Activated CD4-positive, CD25-positive, alpha-beta regulatory T cell treated with anti-CD3 and anti-CD28 coated beads, Interleukin-2, amount 50 U/mL, for 72 hours (primary cell): ENCODE data around the gene CCNG2.
"Not testable (repeated sequence)": the region's sequence is repeated elsewhere in the genome, so short reads cannot be mapped to it uniquely, and the experiment has no call there.

Experiments
- DNase-seq: peaks from one replicate; pipeline ENCODE4 v3.0.0; 2021

Gene CCNG2, protein sequence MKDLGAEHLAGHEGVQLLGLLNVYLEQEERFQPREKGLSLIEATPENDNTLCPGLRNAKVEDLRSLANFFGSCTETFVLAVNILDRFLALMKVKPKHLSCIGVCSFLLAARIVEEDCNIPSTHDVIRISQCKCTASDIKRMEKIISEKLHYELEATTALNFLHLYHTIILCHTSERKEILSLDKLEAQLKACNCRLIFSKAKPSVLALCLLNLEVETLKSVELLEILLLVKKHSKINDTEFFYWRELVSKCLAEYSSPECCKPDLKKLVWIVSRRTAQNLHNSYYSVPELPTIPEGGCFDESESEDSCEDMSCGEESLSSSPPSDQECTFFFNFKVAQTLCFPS

GRCh38 chr4:77156912-77157858 lies at the start of gene CCNG2:
Gene CCNG2, plus strand, starts transcription at chr4:77157207. Its CDS starts 1,326 bp downstream, at chr4:77158533.
- peak; percentile 82 for DNase-seq

DNA sequence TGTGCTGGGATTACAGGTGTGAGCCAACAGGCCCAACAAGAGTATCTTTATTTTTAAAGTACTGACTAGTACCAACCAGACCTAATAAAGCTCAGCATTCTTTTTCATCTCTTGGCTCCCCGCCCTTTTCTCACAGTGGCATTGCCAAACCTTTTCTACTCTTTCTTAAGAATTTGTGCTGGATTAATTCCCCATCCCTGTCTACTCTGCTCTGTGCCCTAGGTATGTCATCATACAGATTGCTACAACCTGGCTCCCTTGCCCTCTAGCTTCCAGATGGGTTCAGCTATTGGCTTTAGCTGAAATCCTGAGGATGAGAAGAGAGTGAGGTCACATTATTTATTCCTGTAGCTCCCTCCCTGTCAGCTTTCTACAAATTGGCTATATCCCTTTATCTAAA lies 46.3 kb upstream of the CCNG2 start:
- DNase-seq = no peak

- DNase-seq = no peak
Measured at GRCh38 chr4:77113069-77113468, 43.9 kb upstream of the CCNG2 start.

DNA sequence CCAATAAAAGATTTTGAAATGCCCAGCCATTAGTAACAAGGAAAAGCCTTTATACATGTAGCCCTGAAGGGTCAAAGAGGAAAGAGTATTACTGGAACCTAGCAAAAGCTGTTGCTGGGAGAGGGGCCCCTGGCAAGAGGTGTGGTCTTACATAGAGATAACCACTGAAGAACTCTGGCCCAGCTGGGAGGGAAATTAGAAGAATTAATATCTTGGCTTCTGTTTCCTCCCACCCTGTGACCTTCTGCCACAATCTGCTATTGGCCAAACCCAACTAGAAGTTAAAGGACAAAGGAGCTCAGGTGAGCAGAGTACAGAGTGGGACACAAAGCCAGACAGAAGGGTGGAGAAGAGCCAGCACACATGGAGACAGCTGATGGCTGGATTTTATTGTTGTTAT lies 39.3 kb upstream of the CCNG2 start:
- DNase-seq = no peak

GRCh38 chr4:77120886-77121508 lies 36.0 kb upstream of the CCNG2 start:
- no peak for DNase-seq

DNA sequence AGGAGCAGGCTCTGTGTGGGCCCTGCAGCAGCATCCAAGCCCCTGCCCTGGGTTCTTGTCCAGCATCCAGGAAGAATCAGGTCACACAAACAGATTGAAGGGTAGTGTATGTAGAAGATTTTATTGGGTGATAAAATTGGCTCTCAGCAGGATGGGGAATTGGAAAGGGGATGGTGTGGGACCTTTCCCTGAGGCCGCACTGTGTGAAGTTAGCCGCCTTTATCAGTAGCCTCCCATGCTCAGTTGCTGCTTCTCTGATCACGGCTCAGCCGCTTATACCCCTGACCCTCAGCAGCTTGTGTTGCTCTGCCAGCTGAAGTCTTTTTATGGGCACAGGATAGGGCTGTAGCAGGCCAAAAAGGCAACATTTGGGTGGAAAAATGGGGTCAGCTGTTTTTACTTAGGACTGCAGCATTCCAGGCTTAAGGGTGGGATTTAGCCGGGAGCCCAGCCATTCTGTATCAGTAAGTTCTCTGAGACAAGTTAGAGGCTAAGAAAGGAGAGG lies 35.2 kb upstream of the CCNG2 start:
- DNase-seq = no peak

GRCh38 chr4:77122656-77123055 lies 34.4 kb upstream of the CCNG2 start:
- no peak for DNase-seq

- no peak for DNase-seq
Measured at GRCh38 chr4:77123411-77123810, 33.6 kb upstream of the CCNG2 start.

DNA sequence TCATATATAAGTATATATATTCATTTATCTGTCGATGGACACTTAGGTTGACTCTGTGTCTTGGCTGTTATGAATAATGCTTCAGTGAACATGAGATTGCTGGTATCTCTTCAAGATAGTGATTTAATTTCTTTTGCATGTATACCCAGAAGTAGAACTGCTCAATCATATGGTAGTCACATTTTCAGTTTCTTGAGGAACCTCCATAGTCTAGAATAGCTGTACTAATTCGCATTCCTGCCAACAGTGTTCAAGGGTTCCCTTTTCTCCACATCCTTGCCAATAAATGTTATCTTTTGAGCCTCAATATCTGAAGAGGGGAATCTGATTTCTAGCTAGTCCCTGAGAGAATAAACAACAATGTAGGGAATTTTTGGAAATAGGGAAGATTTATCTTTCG lies 32.4 kb upstream of the CCNG2 start:
- DNase-seq = no peak

GRCh38 chr4:77125961-77126360 lies 31.0 kb upstream of the CCNG2 start:
- DNase-seq = no peak

DNA sequence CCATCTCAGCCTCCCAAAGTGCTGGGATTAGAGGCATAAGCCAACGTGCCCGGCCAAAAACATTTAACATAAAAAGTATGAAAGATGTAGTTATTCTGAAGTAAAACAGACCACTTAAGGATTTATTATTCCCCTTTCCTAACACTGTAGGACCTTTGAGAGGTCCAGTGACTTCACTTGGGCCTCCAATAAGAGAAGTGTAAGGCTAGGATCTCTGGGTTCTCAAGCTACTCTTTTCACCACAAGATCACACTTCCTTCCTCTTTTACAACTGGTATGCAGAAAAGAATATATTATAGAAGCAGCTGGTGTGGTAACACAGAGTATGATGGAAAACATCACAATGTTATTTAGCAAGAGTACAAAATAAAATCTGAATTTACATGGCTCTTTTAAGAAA lies 30.2 kb upstream of the CCNG2 start:
- no peak for DNase-seq

- DNase-seq = no peak
Measured at GRCh38 chr4:77127215-77127614, 29.8 kb upstream of the CCNG2 start.

DNA sequence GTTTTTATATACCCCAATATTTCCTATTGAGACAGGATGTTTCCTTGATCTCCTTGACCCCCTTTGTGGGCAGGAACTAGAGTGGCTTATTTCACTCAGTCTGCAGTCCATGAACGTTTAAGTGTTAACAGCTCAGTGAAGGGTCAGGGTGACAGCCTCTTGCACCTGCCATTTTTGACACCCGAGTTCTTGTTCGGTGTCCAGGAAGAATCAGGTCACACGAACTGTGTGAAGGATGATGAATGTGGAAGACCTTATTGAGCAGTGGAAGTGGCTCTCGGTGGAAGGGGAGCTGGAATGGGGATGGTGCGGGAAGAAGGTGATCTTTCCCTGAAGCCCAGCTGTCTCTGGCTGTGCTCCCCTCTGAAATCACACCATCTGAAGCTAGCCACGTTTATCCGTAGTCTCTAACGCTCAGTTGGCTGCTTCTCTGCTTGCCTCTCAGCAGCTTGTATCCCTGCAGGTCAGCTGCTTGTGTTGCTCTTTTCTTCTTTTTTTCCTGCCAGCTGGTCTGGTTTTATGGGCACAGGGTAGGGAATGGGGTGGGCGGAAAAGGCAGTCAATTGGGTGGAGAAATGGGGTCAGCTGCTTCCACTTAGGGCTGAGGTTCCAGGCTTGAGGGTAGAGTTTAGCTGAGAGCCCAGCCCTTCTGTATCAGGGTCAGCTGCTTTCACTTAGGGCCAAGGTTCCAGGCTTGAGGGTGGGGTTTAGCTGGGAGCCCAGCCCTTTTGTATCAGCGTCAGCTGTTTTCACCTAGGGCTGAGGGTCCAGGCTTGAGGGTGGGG lies 29.0 kb upstream of the CCNG2 start:
- no peak for DNase-seq

DNA sequence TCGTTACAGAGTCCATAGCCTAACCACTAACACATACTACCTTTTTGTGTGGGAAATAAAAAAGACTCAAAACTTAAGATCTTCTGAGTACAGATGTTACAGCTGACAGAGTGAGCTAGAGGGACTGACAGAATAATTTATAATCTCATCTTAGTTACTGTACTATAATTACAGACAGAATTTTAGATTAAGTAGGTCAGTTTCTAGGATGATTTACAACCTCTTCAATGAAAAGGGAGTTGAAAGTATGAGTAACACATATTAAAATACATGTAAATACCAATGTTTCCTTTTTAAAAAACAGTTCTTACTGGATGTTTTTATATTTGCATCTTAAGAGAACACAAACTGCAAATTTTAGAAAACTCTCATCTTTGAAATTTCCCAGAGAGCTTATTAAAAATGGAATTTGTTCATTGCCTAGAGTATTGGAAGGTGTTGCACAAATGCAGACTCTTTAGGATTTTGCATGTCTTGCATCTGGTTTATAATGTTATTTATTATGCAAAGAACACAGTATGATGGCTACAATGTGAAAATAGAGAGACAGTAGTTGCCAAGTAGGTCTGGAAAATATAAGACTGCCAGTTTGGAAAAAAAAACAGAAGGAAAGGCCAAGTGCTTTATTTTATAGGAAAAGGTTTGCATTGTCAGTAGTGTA lies 24.2 kb upstream of the CCNG2 start:
- DNase-seq = no peak

- not testable (repeated sequence) for DNase-seq
Measured at GRCh38 chr4:77137448-77137847, 19.6 kb upstream of the CCNG2 start.

DNA sequence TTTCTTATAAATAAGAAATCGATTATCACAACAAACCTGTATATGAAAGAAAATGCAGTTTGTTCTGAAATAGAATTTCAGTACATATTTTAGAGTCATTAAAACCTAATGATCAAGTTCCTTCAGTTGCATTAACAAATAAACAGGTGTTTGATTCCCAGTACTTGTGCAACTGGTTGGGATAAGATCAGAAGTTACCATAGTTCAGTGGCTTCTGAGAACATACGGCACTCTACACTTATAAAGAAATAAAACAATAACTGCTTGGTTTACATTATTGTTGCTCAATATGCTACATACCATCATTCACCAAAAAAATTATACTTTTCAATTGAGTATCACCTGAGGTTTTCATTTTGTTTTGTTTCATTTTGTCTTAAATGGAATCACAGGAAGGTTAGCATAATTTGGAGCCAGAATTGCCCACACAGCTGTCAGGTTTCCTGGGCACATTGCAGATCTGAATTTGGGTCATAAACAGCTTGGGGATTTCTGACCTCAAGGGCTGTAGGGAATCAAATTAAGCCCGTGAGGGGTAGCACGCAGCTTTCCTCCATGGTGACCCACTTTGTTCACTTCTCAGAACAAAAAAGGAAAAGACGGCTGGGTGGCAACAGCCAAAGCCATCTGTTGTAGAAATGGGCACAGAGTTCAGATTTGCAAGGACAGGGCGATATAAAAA lies 14.9 kb upstream of the CCNG2 start:
- DNase-seq = no peak

- DNase-seq = no peak
Measured at GRCh38 chr4:77142646-77143028, 14.4 kb upstream of the CCNG2 start.

DNA sequence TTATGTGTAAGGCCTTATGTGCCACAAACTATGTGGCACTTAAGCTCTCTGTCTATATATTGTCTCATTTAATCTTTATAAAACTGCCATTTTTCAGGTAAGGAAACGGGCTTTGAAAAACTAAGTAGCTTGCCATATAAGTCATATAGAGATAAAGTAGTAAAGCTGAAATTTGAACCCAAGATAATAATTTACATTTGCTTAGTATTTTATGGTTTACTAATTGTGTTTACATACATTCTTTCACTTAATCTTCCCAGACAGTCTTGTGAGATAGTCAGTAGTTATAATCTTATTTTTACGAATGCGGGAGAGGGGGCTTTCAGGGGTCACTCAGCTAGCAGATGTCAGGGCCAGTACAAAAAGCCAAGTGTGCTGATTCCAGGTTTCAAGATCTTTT lies 13.9 kb upstream of the CCNG2 start:
- no peak for DNase-seq

- no peak for DNase-seq
Measured at GRCh38 chr4:77145842-77146185, 11.2 kb upstream of the CCNG2 start.

- DNase-seq = no peak
Measured at GRCh38 chr4:77146186-77147078, 10.6 kb upstream of the CCNG2 start.
